Hair follicular keratinocyte (primary cell): Measurements from ENCODE around the gene TRMT112. TPM values are rescaled to one million over a fixed set of nuclear protein-coding genes. Genes with fewer than 3 reads are reported as not detected.

Source experiments
- total RNA-seq: library from RNA; depleted of rRNA; stranded (reverse); fragments of >200 nt; gene quantifications from 2 replicates; pipeline ENCODE4 v1.2.3, GENCODE V29; 2015

TRMT112 gene
- 364 and 700 TPM in 2 replicates for total RNA-seq

GRCh38 chr11:64317325-64317960 is at the start of gene TRMT112:
TSS of gene TRMT112 (minus strand) at chr11:64317559. CDS start at chr11:64317526, 33 bp downstream.

GRCh38 chr11:64358907-64359711 is 41.8 kb upstream of the TRMT112 start, which contains the start of gene RPS6KA4:
TSS of gene RPS6KA4 (plus strand) at chr11:64359162. CDS start at chr11:64359236, 74 bp downstream.

GRCh38 chr11:64339754-64340408 is 22.5 kb upstream of the TRMT112 start, which contains the start of gene CCDC88B:
TSS of gene CCDC88B (plus strand) at chr11:64340204. CDS start at chr11:64340267, 63 bp downstream.

GRCh38 chr11:64317961-64318765 is 804 bp upstream of the TRMT112 start, which contains the start of gene PRDX5:
TSS of gene PRDX5 (plus strand) at chr11:64318121. CDS start at chr11:64318216, 95 bp downstream.

GRCh38 chr11:64305075-64305690 is 12.2 kb downstream of the TRMT112 start, which contains the start of gene ESRRA:
TSS of gene ESRRA (plus strand) at chr11:64305524. CDS start at chr11:64307180, 1,656 bp downstream.

GRCh38 chr11:64299847-64300648 is 17.3 kb downstream of the TRMT112 start, which contains the start of gene CATSPERZ:
TSS of gene CATSPERZ (plus strand) at chr11:64300358. CDS start at chr11:64300411, 53 bp downstream.

GRCh38 chr11:64291262-64291751 is 26.1 kb downstream of the TRMT112 start, which contains the start of gene KCNK4:
TSS of gene KCNK4 (plus strand) at chr11:64291302. CDS start at chr11:64293019, 1,717 bp downstream.

GRCh38 chr11:64284962-64285884 is 32.1 kb downstream of the TRMT112 start, which contains the start of gene GPR137:
TSS of gene GPR137 (plus strand) at chr11:64285848. CDS start at chr11:64286525, 677 bp downstream.

GRCh38 chr11:64284048-64284961 is 33.1 kb downstream of the TRMT112 start, which contains the start of gene BAD:
TSS of gene BAD (minus strand) at chr11:64284665. CDS start at chr11:64284368, 297 bp downstream.

Other genes starting within 250 kb of the TRMT112 start
- gene MACROD1, start 151.4 kb downstream of the TRMT112 start, total RNA-seq, result 9.5 and 33.2 TPM in 2 replicates
- 109 and 224 TPM in 2 replicates for gene STIP1, start 131.4 kb downstream of the TRMT112 start, total RNA-seq
- 0.08 and 0.91 TPM in 2 replicates for gene FERMT3, start 110.8 kb downstream of the TRMT112 start, total RNA-seq
- gene TRPT1, start 91.4 kb downstream of the TRMT112 start, total RNA-seq, result 74.0 and 77.4 TPM in 2 replicates
- gene NUDT22, start 91.3 kb downstream of the TRMT112 start, total RNA-seq, result 63.2 and 87.3 TPM in 2 replicates
- 3.6 and 11.8 TPM in 2 replicates for gene DNAJC4, start 87.0 kb downstream of the TRMT112 start, total RNA-seq
- 18.5 and 24.9 TPM in 2 replicates for gene VEGFB, start 83.0 kb downstream of the TRMT112 start, total RNA-seq
- 76.7 and 91.4 TPM in 2 replicates for gene FKBP2, start 76.5 kb downstream of the TRMT112 start, total RNA-seq
- gene PPP1R14B, start 70.6 kb downstream of the TRMT112 start, total RNA-seq, result 466 and 691 TPM in 2 replicates
- gene PLCB3, start 66.0 kb downstream of the TRMT112 start, total RNA-seq, result 55.4 and 71.7 TPM in 2 replicates
- gene BAD, start 32.9 kb downstream of the TRMT112 start, total RNA-seq, result 110 and 128 TPM in 2 replicates
- gene GPR137, start 31.7 kb downstream of the TRMT112 start, total RNA-seq, result 9.7 and 14.3 TPM in 2 replicates
- 0.80 TPM in 1 of 2 replicates, not detected in the other for gene KCNK4, start 26.3 kb downstream of the TRMT112 start, total RNA-seq
- not detected in 2 replicates for gene CATSPERZ, start 17.2 kb downstream of the TRMT112 start, total RNA-seq
- gene ESRRA, start 12.0 kb downstream of the TRMT112 start, total RNA-seq, result 98.0 and 103 TPM in 2 replicates
- 539 and 647 TPM in 2 replicates for gene PRDX5, start 562 bp upstream of the TRMT112 start, total RNA-seq
- 3.9 and 5.3 TPM in 2 replicates for gene CCDC88B, start 22.6 kb upstream of the TRMT112 start, total RNA-seq
- gene RPS6KA4, start 41.6 kb upstream of the TRMT112 start, total RNA-seq, result 54.7 and 95.9 TPM in 2 replicates
- gene SLC22A11, start 238.4 kb upstream of the TRMT112 start, total RNA-seq, result under 0.01 and 0.27 TPM in 2 replicates